ENCODE measurements around the gene PDXDC1.
"Not testable (repeated sequence)": the region's sequence is repeated elsewhere in the genome, so short reads cannot be mapped to it uniquely, and the experiment has no call there.

PDXDC1 gene

GRCh38 chr16:15071916-15072769 is 97.3 kb downstream of the PDXDC1 start:
- not testable (repeated sequence) for DNase-seq

DNA sequence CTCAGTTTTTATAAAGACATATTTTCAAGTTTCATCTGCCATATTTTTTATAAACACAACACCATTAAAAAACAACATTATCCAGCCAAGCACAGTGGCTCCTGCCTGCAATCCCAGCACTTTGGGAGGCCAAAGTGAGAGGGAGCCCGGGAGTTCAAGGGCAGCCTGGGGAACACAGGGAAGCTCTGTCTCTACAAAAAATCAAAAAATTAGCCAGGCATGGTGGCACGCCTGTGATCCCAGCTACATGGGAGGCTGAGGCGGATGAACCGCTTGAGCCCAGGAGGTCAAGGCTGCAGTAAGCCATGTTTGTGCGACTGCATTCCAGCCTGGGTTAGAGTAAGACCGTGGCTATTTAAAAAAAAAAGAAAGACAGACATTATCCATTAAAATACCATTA is 98.3 kb downstream of the PDXDC1 start:
- no peak for DNase-seq

DNA sequence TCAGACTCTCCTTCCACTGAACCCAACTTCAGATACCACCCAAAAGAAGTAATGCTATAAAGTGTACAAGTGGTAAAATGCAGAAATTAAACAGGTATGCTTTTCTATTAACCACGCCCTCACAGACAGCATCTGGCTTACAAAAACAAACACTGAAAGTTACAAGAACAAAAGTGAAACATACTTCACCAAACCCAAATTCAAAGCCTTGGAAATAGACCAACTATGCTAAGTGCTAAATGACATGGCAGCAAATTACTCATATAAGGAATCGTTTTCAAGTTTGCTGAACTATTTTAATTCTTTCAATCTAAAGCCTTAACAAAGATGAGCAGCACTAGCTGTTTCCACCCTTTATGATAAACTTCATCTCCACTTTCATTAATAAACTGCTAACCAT is 101.3 kb downstream of the PDXDC1 start:
- DNase-seq, result not testable (repeated sequence)

GRCh38 chr16:15080883-15081282 is 106.1 kb downstream of the PDXDC1 start:
- DNase-seq, result not testable (repeated sequence)

DNA sequence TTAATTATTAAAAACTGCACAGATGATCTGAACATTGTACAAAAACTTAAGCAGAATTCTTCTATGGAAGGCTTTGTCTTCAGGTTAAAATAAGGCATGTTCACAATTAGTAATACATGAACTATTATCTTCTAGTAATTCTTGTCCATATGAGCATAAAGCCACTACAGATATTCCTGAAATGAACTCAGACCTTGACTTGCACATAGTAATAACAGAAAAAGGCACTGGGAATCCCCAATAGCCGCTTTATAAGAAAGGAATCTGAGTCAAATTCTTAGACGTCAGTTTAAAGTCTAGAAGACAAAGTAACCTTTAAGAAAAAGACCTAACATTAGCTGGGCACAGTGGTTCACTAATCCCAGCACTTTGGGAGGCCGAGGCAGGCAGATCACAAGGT is 108.0 kb downstream of the PDXDC1 start:
- not testable (repeated sequence) for DNase-seq

- not testable (repeated sequence) for DNase-seq
Measured at GRCh38 chr16:15090663-15091269, 115.9 kb downstream of the PDXDC1 start.

DNA sequence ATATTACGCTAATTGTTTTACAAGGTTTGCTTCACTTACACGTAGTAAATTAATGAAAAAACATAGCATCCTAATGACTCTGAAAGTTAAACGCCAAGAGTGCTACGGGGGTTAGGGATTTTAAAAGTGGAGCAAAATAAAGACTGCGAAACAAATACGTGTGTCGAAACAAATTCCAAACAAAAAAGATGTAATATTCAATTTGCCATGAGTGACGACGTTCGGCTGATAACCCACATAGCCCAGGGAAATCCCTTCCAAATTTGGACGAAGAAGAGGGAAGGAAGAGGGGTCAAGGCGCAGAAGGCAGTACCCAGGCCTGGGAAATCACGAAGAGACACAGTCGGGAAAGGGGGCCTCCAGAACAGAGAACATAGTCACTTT is 118.7 kb downstream of the PDXDC1 start:
- not testable (repeated sequence) for DNase-seq

GRCh38 chr16:15093955-15094827 is 119.4 kb downstream of the PDXDC1 start, which contains the start of gene RRN3:
TSS of gene RRN3 (minus strand) at chr16:15094272. CDS start at chr16:15094233, 39 bp downstream.
- peak; percentile 88 to 89 for DNase-seq

GRCh38 chr16:15096583-15096972 is 121.8 kb downstream of the PDXDC1 start:
- DNase-seq, result not testable (repeated sequence)

- DNase-seq, result not testable (repeated sequence)
Measured at GRCh38 chr16:15099366-15099909, 124.6 kb downstream of the PDXDC1 start.

- not testable (repeated sequence) for DNase-seq
Measured at GRCh38 chr16:15100372-15100987, 125.7 kb downstream of the PDXDC1 start.

GRCh38 chr16:15127641-15128425 is 153.0 kb downstream of the PDXDC1 start:
- not testable (repeated sequence) for DNase-seq

DNA sequence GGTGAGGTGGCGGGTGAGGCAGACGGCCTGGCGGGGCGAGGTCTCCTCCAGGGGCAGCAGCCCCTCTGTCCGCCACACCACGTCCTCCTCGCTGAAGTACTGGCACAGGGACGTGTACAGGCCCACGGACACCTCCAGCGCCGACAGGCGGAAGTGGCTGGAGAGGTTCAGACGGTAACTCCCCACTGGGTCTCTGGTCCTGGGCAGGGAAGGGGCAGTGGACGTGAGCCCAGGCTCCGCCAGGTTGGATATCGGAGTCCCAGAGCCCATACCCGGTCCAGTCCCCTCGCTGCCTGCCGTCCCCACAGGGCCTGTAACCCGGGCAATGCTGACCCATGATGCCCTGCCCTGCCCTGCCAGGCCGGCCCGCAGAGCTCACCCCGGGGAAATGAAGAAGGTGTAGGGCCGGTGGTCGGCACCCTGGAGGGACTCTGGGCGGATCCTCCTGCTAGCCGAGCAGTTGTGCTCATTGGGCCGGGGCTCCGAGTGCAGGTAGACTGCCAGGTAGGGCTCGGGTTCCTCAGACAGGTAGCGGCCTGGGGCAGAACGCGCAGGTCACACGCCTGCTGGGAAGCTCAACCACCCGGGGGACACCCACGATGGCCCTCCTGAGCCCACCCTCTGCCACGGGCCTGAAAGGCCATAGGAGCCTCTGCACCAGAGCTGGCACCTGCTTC is 155.6 kb downstream of the PDXDC1 start:
- DNase-seq, result not testable (repeated sequence)

- not testable (repeated sequence) for DNase-seq
Measured at GRCh38 chr16:15130943-15131700, 156.3 kb downstream of the PDXDC1 start.

- DNase-seq, result not testable (repeated sequence)
Measured at GRCh38 chr16:15132719-15133428, 158.0 kb downstream of the PDXDC1 start.

DNA sequence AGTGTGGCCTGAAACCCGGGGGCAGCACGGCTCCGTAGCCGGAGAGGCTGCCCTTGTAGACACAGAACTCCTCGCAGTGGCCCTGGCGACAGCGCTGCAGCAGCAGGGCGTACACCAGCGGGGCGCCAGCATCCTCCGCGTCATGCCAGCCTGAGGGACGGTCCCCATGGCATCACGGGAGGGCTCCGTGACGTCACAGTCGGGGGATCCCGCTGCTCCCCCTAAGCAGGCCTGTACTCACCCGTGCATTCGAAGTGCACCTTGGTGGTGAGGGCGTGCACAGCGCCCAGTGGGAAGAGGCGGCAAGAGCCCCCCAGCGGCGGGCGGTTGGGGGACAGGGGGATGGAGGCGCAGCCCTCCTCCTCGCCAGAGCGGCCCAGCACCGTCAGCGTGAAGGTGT is 158.7 kb downstream of the PDXDC1 start:
- DNase-seq, result not testable (repeated sequence)

DNA sequence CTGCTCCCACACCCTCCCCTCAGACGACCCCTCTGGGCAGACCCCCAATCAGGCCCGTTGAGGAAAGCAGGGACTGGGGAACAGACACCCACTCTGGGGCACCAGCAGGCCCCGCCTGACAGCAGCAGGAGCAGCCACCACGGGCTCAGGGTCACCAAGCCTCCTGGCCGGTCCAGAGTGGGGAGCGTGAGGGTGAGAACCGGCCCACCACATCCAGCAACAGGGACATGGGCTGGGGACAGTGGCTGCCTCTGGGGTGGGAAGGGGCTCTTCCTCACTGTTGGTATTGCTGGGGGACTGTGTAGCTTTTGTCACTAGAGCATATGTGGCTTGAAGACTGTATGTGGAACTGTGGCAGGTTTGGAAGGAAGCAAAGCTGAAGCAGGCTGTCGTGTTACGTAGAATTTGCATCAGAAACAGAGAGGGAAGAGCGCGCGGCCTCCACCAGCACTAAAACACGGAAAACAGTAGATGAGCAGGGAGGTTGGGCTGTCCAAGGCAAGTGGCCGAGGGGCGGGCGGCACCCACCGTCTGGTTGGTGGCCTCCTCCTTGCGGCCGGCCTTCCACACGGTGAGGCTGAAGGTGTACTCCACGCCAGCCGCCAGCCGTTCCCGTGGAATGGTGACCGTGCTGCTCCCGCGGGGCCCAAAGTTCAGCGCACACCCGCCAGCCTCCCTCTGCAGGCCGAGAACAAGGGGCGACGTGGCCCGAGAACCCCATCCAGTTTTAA is 160.1 kb downstream of the PDXDC1 start:
- not testable (repeated sequence) for DNase-seq

Data from CD4-positive, alpha-beta T cell treated with Interleukin-4 for 1 hour (primary cell).